PC-9 (cell line): ENCODE measurements around the gene PIR.

Source experiments
- EZH2 ChIP-seq: fragments of 200-600 bp; sonication (generic); IDR thresholded peaks from 2 replicates; pipeline ENCODE4 v1.8.0; 2017; ENCODE audit warnings: antibody characterized with exemption, low read depth
- TF ChIP-seq, protein P1 (sequence below): fragments of 200-600 bp; sonication (generic); conservative IDR thresholded peaks from 2 replicates; pipeline ENCODE4 v1.6.1; 2017; ENCODE audit warnings: mixed run types, antibody characterized with exemption, mild to moderate bottlenecking, moderate library complexity

- TF ChIP-seq, protein P1, sequence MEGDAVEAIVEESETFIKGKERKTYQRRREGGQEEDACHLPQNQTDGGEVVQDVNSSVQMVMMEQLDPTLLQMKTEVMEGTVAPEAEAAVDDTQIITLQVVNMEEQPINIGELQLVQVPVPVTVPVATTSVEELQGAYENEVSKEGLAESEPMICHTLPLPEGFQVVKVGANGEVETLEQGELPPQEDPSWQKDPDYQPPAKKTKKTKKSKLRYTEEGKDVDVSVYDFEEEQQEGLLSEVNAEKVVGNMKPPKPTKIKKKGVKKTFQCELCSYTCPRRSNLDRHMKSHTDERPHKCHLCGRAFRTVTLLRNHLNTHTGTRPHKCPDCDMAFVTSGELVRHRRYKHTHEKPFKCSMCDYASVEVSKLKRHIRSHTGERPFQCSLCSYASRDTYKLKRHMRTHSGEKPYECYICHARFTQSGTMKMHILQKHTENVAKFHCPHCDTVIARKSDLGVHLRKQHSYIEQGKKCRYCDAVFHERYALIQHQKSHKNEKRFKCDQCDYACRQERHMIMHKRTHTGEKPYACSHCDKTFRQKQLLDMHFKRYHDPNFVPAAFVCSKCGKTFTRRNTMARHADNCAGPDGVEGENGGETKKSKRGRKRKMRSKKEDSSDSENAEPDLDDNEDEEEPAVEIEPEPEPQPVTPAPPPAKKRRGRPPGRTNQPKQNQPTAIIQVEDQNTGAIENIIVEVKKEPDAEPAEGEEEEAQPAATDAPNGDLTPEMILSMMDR: peak; percentile 76
- no peak for TF ChIP-seq EZH2
These were observed 22.1 kb downstream of the PIR start for GRCh38 chrX:15471028-15471427.
